CD4-positive, alpha-beta T cell (primary cell): ENCODE measurements around the gene WFDC5. TPM values are rescaled to one million over a fixed set of nuclear protein-coding genes. Genes with fewer than 3 reads are reported as not detected.

Source experiments
- ATAC-seq: fragments of 200-7000 bp; cut with Tn5 transposase; one replicate; pipeline ENCODE4 v1.10.0; 2022; ENCODE audit warnings: mild to moderate bottlenecking; ENCODE audit not compliant: poor library complexity
- CTCF ChIA-PET: fragments of 350-600 bp; sonication (Branson Sonifier 250); formaldehyde crosslinking; loops from one replicate; lab custom pipeline; 2021; ENCODE audit warnings: antibody characterized with exemption, inconsistent platforms; lab: Charles Lee
- POLR2A ChIA-PET: fragments of 350-600 bp; sonication (Branson Sonifier 250); formaldehyde crosslinking; loops from one replicate; lab custom pipeline; 2021; ENCODE audit warnings: antibody characterized with exemption, inconsistent platforms; lab: Charles Lee
- DNase-seq, 14 experiments: peaks; one replicate each; pipeline ENCODE4 v3.0.0-alpha.2; 2013 to 2020; ENCODE audit warnings: mixed read lengths in 2 of 14
- H3K27ac ChIP-seq, 2 donors: one replicate each; pipeline versions ENCODE4 v1.5.1 to v1.7.0; 2013; ENCODE audit warnings: low read length in 2 of 2, low read depth in 1 of 2, mild to moderate bottlenecking in 1 of 2
- H3K27me3 ChIP-seq, 2 experiments: 1 replicate in 1 of 2; 2 replicates in 1 of 2; pipeline versions ENCODE4 v1.6.1 to v1.7.0; 2013; ENCODE audit warnings: low read length in 2 of 2, control low read depth in 1 of 2, mild to moderate bottlenecking in 1 of 2, moderate library complexity in 1 of 2; ENCODE audit not compliant: insufficient read depth in 2 of 2, control insufficient read depth in 1 of 2
- H3K36me3 ChIP-seq: one replicate; pipeline ENCODE4 v1.6.1; 2013; ENCODE audit warnings: low read length, control low read depth; ENCODE audit not compliant: insufficient read depth
- H3K4me1 ChIP-seq: one replicate; pipeline ENCODE4 v1.6.1; 2013; ENCODE audit warnings: low read length, control low read depth; ENCODE audit not compliant: insufficient read depth
- H3K4me3 ChIP-seq: one replicate; pipeline ENCODE4 v1.5.1; 2013; ENCODE audit warnings: mild to moderate bottlenecking, low read length, moderate library complexity
- H3K9me3 ChIP-seq, 2 experiments: 1 replicate in 1 of 2; 2 replicates in 1 of 2; pipeline versions ENCODE4 v1.6.1 to v1.7.0; 2013; ENCODE audit warnings: low read length in 2 of 2, mild to moderate bottlenecking in 2 of 2, control low read depth in 1 of 2, moderate library complexity in 1 of 2; ENCODE audit not compliant: control insufficient read depth in 1 of 2, insufficient read depth in 1 of 2
- H3K27ac Mint-ChIP-seq: one replicate; pipeline ENCODE4 v1.8.0; 2020; ENCODE audit warnings: mixed read lengths
- H3K27me3 Mint-ChIP-seq: one replicate; pipeline ENCODE4 v1.8.0; 2021; ENCODE audit warnings: mixed read lengths
- H3K36me3 Mint-ChIP-seq: one replicate; pipeline ENCODE4 v1.8.0; 2021; ENCODE audit warnings: low read depth, mixed read lengths
- H3K4me1 Mint-ChIP-seq: one replicate; pipeline ENCODE4 v1.8.0; 2021; ENCODE audit warnings: low read depth, mixed read lengths
- H3K4me3 Mint-ChIP-seq: one replicate; pipeline ENCODE4 v1.8.0; 2020; ENCODE audit warnings: mild to moderate bottlenecking, mixed read lengths
- H3K9me3 Mint-ChIP-seq: one replicate; pipeline ENCODE4 v1.8.0; 2020; ENCODE audit warnings: mixed read lengths
- intact Hi-C, 2 experiments: fragments of 100-400 bp; cut with DNase I in 1 of 2; cut with micrococcal nuclease in 1 of 2; formaldehyde crosslinking; loops; one replicate each; pipeline versions ENCODE4 v1.15.1 to v1.9.0; 2023 to 2025; cut with DNase I, micrococcal nuclease
- total RNA-seq, 174 experiments: library from RNA in 2 of 174; stranded (reverse) in 2 of 174; gene quantifications; one replicate each; pipeline ENCODE4 v1.2.3 and lab custom pipeline; 2021 to 2026
- TF ChIP-seq, protein P1 (sequence below): fragments of 200-600 bp; IDR thresholded peaks from one replicate; pipeline ENCODE4 v1.8.0; 2022; ENCODE audit warnings: antibody characterized with exemption, mild to moderate bottlenecking

WFDC5 gene
- total RNA-seq, 2 experiments from 2014 or later, result not detected

DNA sequence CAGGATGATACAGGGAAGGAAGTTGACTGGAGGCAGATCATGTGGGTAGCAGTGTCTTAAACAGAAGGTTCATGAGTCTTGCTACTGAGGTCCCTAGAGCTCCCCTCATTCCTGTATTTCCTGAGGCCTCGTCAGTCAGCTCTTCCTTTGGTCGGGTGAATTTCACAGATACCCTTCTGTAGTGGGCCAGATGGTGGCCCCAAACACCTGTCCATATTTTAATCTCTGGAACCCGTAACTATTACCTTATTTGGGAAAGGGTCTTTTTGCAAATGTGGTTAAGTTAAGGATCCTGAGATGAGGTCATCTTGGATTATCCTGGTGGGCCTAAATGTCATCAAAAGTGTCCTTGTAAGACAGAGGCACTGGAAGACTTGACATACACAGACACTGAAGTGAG lies 23.6 kb downstream of the WFDC5 start:
- TF ChIP-seq, protein P1, sequence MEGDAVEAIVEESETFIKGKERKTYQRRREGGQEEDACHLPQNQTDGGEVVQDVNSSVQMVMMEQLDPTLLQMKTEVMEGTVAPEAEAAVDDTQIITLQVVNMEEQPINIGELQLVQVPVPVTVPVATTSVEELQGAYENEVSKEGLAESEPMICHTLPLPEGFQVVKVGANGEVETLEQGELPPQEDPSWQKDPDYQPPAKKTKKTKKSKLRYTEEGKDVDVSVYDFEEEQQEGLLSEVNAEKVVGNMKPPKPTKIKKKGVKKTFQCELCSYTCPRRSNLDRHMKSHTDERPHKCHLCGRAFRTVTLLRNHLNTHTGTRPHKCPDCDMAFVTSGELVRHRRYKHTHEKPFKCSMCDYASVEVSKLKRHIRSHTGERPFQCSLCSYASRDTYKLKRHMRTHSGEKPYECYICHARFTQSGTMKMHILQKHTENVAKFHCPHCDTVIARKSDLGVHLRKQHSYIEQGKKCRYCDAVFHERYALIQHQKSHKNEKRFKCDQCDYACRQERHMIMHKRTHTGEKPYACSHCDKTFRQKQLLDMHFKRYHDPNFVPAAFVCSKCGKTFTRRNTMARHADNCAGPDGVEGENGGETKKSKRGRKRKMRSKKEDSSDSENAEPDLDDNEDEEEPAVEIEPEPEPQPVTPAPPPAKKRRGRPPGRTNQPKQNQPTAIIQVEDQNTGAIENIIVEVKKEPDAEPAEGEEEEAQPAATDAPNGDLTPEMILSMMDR, result no peak
- peaks cover 12% of the 10 kb centered on the region for H3K4me1 Mint-ChIP-seq
- no peak for ATAC-seq

DNA sequence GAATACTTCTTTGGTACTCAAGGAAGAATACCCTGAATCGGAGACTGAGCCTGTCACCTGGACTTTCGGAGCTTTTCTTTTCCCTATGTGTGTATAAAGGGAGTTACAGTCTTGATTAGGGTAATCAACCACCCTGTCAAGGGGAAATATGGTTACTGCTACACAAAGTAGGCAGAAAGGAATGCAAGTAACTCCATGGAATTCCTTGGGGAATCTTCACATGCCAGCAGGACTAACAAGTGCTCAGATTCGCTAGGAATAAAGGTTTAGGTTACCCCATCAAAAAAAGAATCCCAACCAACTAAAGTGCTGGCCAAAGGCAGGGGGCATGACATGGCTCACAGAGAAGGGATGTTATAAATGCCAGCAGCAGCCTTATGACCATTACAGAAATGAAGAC lies 24.5 kb downstream of the WFDC5 start:
- Mint-ChIP-seq H3K4me1 (peaks cover 11% of the 10 kb centered on the region), H3K4me3 (no peak overlapping the region), H3K27me3 (no peaks in the 10 kb centered on the region), H3K27ac (no peak overlapping the region), H3K9me3 (no peaks in the 10 kb centered on the region), H3K36me3 (peaks cover 39% of the 10 kb centered on the region)
- ChIA-PET POLR2A (no interaction called here), CTCF (no interaction called here)
- Histone ChIP-seq H3K27ac (no peak overlapping the region), H3K9me3 (no peaks in the 10 kb centered on the region), H3K4me3 (no peak overlapping the region), H3K27me3 (no peaks in the 10 kb centered on the region), H3K36me3 (peaks cover 10% of the 10 kb centered on the region), H3K4me1 (no peaks in the 10 kb centered on the region)
- ATAC-seq (no peak), DNase-seq (no peak)
- intact Hi-C loops, result loop anchor here (5.0 kb wide), 3 partner anchors 78 to 403 kb away; partner anchors contain the start of gene PABPC1L (in 1 of the 2)
- TF ChIP-seq, protein P1, result no peak

More for the DNA sequence above, 23.6 kb downstream of the WFDC5 start:
- H3K4me3 Mint-ChIP-seq, result no peak overlapping the region
- Histone ChIP-seq H3K4me3 (no peak overlapping the region), H3K27ac (no peak overlapping the region), H3K27me3 (peaks cover 2 to 3% of the 10 kb centered on the region in 2 experiments), H3K4me1 (no peaks in the 10 kb centered on the region), H3K36me3 (peaks cover 6% of the 10 kb centered on the region), H3K9me3 (no peaks in the 10 kb centered on the region)
- H3K9me3 Mint-ChIP-seq, result no peaks in the 10 kb centered on the region
- H3K27me3 Mint-ChIP-seq, result peaks cover 7% of the 10 kb centered on the region
- CTCF ChIA-PET, result no interaction called here
- POLR2A ChIA-PET, result no interaction called here
- intact Hi-C loops, result loop anchor here (5.0 kb wide), 3 partner anchors 79 to 404 kb away; partner anchors contain the start of gene PABPC1L (in 1 of the 2)
- no peak overlapping the region for H3K27ac Mint-ChIP-seq
- peaks cover 30% of the 10 kb centered on the region for H3K36me3 Mint-ChIP-seq
- no peak for DNase-seq

DNA sequence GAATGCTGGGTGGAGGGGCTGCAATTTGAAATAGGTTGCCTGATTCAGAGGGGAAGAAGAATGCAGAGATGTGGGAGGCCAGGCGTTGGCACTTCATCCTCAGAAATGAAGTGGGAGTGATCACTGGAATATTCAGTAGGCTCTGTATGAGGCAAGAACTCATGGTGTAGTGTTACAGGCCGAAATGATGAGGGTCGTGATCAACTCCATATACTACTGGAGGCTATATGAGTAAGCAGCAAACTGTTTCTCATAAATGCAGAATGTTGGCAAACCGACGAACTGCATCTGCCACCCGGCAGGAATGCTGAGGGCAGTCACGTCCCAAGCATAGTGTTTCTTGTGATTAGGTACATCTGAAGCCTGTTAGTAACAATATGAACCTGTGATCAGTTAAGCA lies 26.7 kb downstream of the WFDC5 start:
- intact Hi-C loops, result no loop called here
- Histone ChIP-seq H3K9me3 (no peaks in the 10 kb centered on the region), H3K27ac (no peak overlapping the region), H3K36me3 (peaks cover 19% of the 10 kb centered on the region), H3K4me1 (no peaks in the 10 kb centered on the region), H3K27me3 (no peaks in the 10 kb centered on the region), H3K4me3 (no peak overlapping the region)
- Mint-ChIP-seq H3K36me3 (peaks cover 62% of the 10 kb centered on the region), H3K27ac (no peak overlapping the region), H3K9me3 (no peaks in the 10 kb centered on the region), H3K4me1 (peaks cover 13% of the 10 kb centered on the region), H3K4me3 (no peak overlapping the region), H3K27me3 (no peaks in the 10 kb centered on the region)
- TF ChIP-seq, protein P1, result no peak
- ChIA-PET POLR2A (no interaction called here), CTCF (no interaction called here)
- no peak for DNase-seq
- ATAC-seq, result no peak
